GM13977 (cell line): ENCODE measurements around the gene ACTN2.

Source experiments
- DNase-seq: peaks from one replicate; pipeline ENCODE4 v3.0.0; 2012; ENCODE audit warnings: low spot score
- in situ Hi-C: fragments of 300-500 bp; cut with MboI; formaldehyde crosslinking; loops from one replicate; pipeline ENCODE4 v1.12.0; 2022; ENCODE audit warnings: low sequenced_read_pairs, low pct_unique_long_range_greater_than_20kb, mixed read lengths, inconsistent platforms; ENCODE audit not compliant: unreplicated experiment
- TF ChIP-seq, protein P1 (sequence below): IDR thresholded peaks from 2 replicates; pipeline ENCODE4 v1.5.1; 2012; ENCODE audit warnings: mild to moderate bottlenecking, control low read depth; ENCODE audit not compliant: insufficient read depth; ENCODE audit errors: extremely low read depth, missing control alignments

The ACTN2 gene

DNA sequence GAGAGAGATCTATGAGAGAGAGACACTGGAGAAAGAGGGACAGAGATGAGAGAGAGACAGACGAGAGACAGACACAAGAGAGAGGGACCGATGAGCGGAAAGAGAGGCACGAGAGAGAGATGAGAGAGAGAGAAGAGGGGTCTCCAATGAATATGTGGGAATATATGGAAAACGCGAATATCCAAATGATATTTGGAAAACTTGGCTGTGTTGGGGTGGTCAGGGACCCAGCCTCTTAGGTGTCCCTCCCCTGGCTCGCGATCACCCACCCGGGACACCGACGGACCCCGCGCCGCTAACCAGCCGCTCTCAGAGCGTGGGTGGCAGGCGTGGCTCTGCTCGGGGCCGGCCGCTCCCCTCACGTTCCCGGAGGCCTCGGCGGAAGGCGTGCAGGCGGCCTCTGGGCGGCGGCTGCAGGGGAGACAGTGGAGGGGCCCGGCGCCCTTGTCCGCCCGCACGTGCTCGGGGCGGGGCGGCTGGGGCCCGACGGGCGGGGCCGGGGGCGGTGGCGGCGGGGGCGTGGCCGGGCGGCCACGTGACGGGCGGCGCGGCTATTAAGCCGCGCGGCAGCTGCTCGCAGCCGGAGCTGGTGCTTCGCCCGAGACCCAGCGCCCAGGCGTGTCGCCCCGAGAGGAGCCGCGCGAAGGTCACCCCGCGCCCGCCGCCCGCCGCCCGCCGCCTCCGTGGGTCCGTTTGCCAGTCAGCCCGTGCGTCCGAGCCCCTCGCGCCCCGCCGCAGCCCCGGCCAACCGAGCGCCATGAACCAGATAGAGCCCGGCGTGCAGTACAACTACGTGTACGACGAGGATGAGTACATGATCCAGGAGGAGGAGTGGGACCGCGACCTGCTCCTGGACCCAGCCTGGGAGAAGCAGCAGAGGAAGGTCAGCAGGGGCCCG is at the start of gene ACTN2:
Gene ACTN2 (plus strand): TSS at position 583 of the 898 bp plus-strand sequence. CDS start 175 bp downstream, at position 758.
- in situ Hi-C loops = no loop called here
- TF ChIP-seq, protein P1, sequence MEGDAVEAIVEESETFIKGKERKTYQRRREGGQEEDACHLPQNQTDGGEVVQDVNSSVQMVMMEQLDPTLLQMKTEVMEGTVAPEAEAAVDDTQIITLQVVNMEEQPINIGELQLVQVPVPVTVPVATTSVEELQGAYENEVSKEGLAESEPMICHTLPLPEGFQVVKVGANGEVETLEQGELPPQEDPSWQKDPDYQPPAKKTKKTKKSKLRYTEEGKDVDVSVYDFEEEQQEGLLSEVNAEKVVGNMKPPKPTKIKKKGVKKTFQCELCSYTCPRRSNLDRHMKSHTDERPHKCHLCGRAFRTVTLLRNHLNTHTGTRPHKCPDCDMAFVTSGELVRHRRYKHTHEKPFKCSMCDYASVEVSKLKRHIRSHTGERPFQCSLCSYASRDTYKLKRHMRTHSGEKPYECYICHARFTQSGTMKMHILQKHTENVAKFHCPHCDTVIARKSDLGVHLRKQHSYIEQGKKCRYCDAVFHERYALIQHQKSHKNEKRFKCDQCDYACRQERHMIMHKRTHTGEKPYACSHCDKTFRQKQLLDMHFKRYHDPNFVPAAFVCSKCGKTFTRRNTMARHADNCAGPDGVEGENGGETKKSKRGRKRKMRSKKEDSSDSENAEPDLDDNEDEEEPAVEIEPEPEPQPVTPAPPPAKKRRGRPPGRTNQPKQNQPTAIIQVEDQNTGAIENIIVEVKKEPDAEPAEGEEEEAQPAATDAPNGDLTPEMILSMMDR = no peak
- DNase-seq = peak; percentile 50

- in situ Hi-C loops = no loop called here
- DNase-seq = no peak
- TF ChIP-seq, protein P1 = no peak
Observed at GRCh38 chr1:236638945-236639344, 47.4 kb upstream of the ACTN2 start.

GRCh38 chr1:236639686-236640085 is 46.6 kb upstream of the ACTN2 start:
- in situ Hi-C loops = no loop called here
- TF ChIP-seq, protein P1 = no peak
- DNase-seq = no peak

DNA sequence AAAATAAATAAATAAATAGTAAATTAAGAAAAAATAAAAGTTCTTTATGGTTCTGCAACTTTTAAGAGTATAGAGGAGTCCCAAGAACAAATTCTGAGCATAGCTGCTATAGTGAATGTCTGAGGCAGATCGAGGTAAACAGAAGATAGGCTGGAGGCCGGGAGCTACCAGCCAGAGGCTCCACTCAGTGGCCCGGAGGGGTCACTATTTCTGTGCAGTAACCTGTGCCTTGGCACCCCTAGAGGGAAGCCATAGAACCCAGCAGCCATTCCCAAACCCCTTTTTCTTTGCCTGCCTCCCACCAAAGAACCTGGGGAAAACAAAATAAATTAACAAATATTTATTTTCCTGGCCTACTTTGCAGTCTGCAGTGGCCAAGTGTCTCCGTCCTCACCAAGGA is 43.5 kb upstream of the ACTN2 start:
- in situ Hi-C loops = no loop called here
- DNase-seq = no peak
- TF ChIP-seq, protein P1 = no peak

DNA sequence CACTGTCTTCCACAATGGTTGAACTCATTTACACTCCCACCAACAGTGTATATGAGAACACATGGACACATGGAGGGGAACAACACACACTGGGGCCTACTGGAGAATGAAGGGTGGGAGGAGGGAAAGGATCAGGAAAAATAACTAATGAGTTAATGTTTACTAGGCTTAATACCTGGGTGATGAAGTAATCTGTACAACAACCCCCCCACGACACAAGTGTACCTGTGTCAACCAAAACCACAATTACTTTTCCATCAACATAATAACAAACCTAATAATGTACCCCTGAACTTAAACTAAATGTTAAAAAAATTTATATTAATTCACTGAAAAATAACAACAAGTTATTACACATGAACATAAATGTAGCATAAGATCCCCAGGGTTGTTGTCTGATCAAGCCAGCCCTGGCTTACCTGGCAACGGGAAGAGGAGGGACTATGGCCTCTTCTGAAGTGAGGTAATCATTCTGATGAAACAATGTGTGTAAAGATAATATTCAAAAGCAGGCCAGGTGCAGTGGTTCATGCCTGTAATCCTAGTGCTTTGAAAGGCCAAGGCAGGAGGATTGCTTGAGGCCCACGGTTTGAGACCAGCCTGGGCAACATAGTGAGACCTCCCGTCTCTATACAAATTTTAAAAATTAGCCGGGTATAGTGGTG is 41.2 kb upstream of the ACTN2 start:
- DNase-seq = no peak
- in situ Hi-C loops = no loop called here
- TF ChIP-seq, protein P1 = no peak

DNA sequence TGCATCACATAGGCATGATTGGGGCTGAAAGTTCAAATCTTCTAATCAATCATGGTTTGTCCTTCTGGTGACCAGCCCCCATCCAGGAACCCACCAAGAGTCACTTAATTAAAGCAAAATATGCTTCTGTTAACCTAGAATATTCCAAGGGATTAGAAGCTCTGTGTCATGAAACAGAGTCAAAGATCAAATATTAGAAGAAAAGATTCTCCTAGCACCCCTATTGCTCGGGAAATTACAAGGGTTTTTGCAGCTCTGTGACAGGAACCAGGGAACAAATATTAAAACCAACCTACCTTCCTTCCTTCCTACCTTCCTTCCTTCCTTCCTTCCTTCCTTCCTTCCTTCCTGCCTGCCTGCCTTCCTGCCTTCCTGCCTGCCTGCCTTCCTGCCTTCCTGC is 31.8 kb upstream of the ACTN2 start:
- in situ Hi-C loops = no loop called here
- DNase-seq = no peak
- TF ChIP-seq, protein P1 = no peak
